Lung (tissue), 12 donors: ENCODE results near the gene C5AR2. TPM values are rescaled to one million over a fixed set of nuclear protein-coding genes. Genes with fewer than 3 reads are reported as not detected.

Experiments used
- ATAC-seq: fragments of 200-7000 bp; cut with Tn5 transposase; one replicate; pipeline ENCODE4 v1.9.1; 2020; ENCODE audit warnings: moderate number of reproducible peaks; ENCODE audit not compliant: insufficient read depth, low FRiP score
- DNase-seq, 3 donors: peaks; one replicate each; pipeline ENCODE4 v3.0.0-alpha.2; 2013 to 2017
- H3K27ac ChIP-seq, 2 donors: one replicate each; pipeline ENCODE4 v1.5.1; 2013; ENCODE audit warnings: mild to moderate bottlenecking in 2 of 2, moderate library complexity in 2 of 2, control low read depth in 1 of 2, inconsistent platforms in 1 of 2, low read depth in 1 of 2, low read length in 1 of 2
- H3K27me3 ChIP-seq, 3 donors: one replicate each; pipeline ENCODE4 v1.5.1; 2013; ENCODE audit warnings: low read length in 2 of 3; ENCODE audit not compliant: control insufficient read depth in 3 of 3, insufficient read depth in 3 of 3
- H3K36me3 ChIP-seq, 4 donors: one replicate each; pipeline ENCODE4 v1.5.1; 2013; ENCODE audit warnings: low read length in 4 of 4, mild to moderate bottlenecking in 1 of 4, moderate library complexity in 1 of 4; ENCODE audit not compliant: control insufficient read depth in 4 of 4, insufficient read depth in 4 of 4
- H3K4me1 ChIP-seq, 5 donors: one replicate each; pipeline ENCODE4 v1.5.1; 2013; ENCODE audit warnings: low read length in 5 of 5, mild to moderate bottlenecking in 2 of 5, moderate library complexity in 1 of 5; ENCODE audit not compliant: control insufficient read depth in 5 of 5, insufficient read depth in 5 of 5
- H3K4me3 ChIP-seq: one replicate; pipeline ENCODE4 v1.5.1; 2013; ENCODE audit warnings: mild to moderate bottlenecking, control low read depth, moderate library complexity
- H3K9ac ChIP-seq, 2 donors: one replicate each; pipeline ENCODE4 v1.5.1; 2013; ENCODE audit warnings: low read length in 2 of 2, control low read depth in 1 of 2; ENCODE audit not compliant: insufficient read depth in 1 of 2
- H3K9me3 ChIP-seq, 4 donors: one replicate each; pipeline ENCODE4 v1.5.1; 2013; ENCODE audit warnings: low read length in 3 of 4, mild to moderate bottlenecking in 1 of 4, moderate library complexity in 1 of 4; ENCODE audit not compliant: control insufficient read depth in 4 of 4, insufficient read depth in 3 of 4
- WGBS, 2 donors: extraction: QIAGEN DNeasy Blood & Tissue Kit; methylation state at CpG; one replicate each; pipeline ENCODE4 v1.1.7; 2013; 5-methylcytosine and 5-hydroxymethylcytosine counted together
- polyA plus RNA-seq, 2 donors: library from polyadenylated mRNA; stranded (reverse); fragments of 200-250 nt; gene quantifications; one replicate each; pipeline ENCODE4 v1.2.1, GENCODE V29; 2013
- total RNA-seq, 2 donors: library from RNA; depleted of rRNA in 1 of 2; stranded (reverse); fragments of >200 nt in 1 of 2; gene quantifications; one replicate each; pipeline ENCODE4 v1.2.1, GENCODE V29; 2014 to 2021
- TF ChIP-seq, protein P1 (sequence below): IDR thresholded peaks from 2 replicates; pipeline ENCODE4 v1.5.1; 2012; ENCODE audit warnings: mild to moderate bottlenecking; ENCODE audit errors: control extremely low read depth, extremely low read depth
- donor health status: control.
- donor health status: control.
- donor health status: Bipolar disorder and iron deficiency.
- donor health status: healthy.
- donor health status: DM: yes; HTN: yes; CAD: no.

Gene C5AR2
- total and polyA plus RNA-seq, 4 donors: 1.0 to 17.4 (median 7.7) TPM

DNA sequence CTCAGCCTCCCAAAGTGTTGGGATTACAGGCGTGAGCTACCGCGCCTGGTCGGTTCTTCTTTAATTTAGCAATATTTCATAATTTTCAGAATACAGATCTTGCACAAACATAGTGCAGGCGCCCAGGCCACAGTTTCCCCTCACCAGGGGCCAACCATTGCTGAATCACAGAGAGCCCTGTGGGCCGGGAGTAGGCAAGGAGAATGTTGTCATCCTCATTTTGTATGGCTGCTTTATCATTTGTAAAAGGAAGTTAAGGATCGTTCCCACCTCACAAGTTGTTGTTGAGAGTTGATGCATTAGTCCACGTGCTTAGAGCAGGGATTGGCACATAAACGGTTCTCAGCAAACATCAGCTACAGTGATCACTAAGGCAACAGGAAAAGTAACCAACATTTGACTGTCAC, 57.2 kb downstream of the C5AR2 start:
- H3K27ac ChIP-seq: peak overlapping the region in 1 of 2 donors; percentile 75
- 28 to 56% methylated on average over 9 of the region's 9 CpGs for WGBS, 2 donors
- no peaks in the 10 kb centered on the region for H3K4me1 ChIP-seq

DNA sequence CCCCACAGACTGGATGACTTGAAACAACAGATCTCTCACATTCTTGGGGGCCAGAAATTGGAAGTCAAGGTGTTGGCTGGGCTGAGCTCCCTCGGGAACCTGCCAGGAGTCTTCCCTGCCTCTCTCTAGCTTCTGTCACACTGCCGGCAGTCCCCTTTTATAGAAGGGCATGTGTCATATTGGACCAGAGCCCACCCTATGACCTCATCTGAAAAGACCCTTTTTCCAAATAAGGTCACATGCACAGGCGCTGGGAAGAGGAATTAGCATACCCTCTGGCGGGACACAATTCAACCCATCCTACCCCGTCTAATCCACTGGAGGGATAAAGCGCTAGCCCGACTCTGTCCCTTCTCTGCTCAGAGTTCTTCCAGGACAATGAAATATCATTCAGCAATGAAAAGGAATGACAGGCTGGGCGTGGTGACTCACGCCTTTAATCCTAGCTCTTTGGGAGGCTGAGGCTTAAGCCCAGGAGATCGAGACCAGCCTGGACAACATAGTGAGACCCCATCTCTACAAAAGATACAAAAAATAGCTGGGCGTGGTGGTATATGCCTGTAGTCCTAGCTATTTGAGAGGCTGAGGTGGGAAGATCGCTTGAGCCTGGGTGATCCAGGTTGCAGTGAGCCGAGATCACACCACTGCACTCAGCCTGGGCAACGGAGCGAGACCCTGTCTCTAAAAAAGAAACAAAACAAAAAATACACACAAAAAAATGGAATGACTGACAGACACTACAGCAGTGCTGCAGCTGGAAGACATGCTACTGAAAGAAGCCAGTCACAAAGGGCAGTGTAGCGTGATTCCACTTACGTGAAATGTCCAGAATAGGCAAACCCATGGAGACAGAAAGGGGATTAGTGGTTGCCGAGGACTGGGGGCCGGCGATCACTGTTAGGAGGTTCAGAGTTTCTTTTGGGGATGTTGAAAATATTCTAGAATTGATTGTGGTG, 58.8 kb downstream of the C5AR2 start:
- no peak overlapping the region for H3K27ac ChIP-seq
- no peaks in the 10 kb centered on the region for H3K36me3 ChIP-seq
- H3K9ac ChIP-seq: no peak overlapping the region

More for the DNA sequence above, 57.2 kb downstream of the C5AR2 start:
- H3K4me3 ChIP-seq: no peak overlapping the region
- ATAC-seq (peak; percentile 64), DNase-seq (no peak)
- H3K9me3 ChIP-seq: no peaks in the 10 kb centered on the region
- no peaks in the 10 kb centered on the region for H3K36me3 ChIP-seq
- no peaks in the 10 kb centered on the region for H3K27me3 ChIP-seq
- H3K9ac ChIP-seq: no peak overlapping the region
- TF ChIP-seq, protein P1, sequence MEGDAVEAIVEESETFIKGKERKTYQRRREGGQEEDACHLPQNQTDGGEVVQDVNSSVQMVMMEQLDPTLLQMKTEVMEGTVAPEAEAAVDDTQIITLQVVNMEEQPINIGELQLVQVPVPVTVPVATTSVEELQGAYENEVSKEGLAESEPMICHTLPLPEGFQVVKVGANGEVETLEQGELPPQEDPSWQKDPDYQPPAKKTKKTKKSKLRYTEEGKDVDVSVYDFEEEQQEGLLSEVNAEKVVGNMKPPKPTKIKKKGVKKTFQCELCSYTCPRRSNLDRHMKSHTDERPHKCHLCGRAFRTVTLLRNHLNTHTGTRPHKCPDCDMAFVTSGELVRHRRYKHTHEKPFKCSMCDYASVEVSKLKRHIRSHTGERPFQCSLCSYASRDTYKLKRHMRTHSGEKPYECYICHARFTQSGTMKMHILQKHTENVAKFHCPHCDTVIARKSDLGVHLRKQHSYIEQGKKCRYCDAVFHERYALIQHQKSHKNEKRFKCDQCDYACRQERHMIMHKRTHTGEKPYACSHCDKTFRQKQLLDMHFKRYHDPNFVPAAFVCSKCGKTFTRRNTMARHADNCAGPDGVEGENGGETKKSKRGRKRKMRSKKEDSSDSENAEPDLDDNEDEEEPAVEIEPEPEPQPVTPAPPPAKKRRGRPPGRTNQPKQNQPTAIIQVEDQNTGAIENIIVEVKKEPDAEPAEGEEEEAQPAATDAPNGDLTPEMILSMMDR: no peak

DNA sequence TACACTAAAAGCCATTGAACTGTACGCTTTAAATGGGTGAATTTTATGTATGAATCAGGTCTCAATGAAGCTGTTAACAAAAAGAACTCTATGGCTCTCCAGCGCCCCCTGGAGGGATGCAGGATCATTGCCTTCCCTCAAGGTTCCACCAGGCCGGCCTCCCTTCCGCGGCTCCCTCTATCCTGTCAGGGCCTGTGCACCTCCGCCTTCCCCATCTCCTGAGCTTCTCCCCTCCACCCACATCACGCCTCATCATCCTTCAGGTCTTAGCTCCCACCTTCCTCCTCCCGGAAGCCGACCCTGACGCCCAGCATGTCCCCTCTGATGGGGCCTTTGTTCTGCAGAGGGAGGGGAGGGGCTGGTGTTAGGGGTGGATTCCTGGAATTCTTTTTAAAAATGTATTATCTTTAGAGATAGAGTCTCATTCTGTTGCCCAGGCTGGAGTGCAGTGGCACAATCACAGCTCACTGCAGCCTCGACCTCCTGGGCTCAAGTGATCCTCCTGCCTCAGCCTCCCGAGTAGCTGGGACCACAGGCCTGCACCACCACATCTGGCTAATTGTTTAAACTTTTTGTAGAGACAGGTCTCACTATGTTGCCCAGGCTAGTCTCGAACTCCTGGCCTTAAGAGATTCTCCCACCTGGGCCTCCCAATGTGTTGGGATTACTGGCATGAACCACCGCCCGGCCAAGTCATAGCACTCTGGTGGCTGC, 59.7 kb downstream of the C5AR2 start:
- Histone ChIP-seq H3K4me1 (no peaks in the 10 kb centered on the region), H3K4me3 (no peak overlapping the region), H3K9me3 (no peaks in the 10 kb centered on the region), H3K27ac (no peak overlapping the region), H3K27me3 (no peaks in the 10 kb centered on the region), H3K36me3 (no peaks in the 10 kb centered on the region), H3K9ac (no peak overlapping the region)
- TF ChIP-seq, protein P1: peak; percentile 65
- ATAC-seq: peak; percentile 67
- DNase-seq: peak; percentile 49 to 68 (median 52)
- 32 to 37% methylated on average over 15 of the region's 15 CpGs for WGBS, 2 donors

More for the DNA sequence above, 58.8 kb downstream of the C5AR2 start:
- WGBS, 2 donors: 79 to 83% methylated on average over 20 of the region's 20 CpGs
- TF ChIP-seq, protein P1: no peak
- Histone ChIP-seq H3K4me1 (no peaks in the 10 kb centered on the region), H3K9me3 (no peaks in the 10 kb centered on the region), H3K4me3 (no peak overlapping the region), H3K27me3 (no peaks in the 10 kb centered on the region)
- ATAC-seq (no peak), DNase-seq (no peak)

Other genes with a start within 250 kb of the C5AR2 start
- gene ZC3H4, start 218.4 kb upstream of the C5AR2 start, total RNA-seq: 10 to 100 TPM; 19.4 to 51.6 TPM
- gene ZC3H4, start 218.4 kb upstream of the C5AR2 start, polyA plus RNA-seq: 10 to 100 TPM; 12.2 to 13.1 TPM
- gene SAE1, start 201.3 kb upstream of the C5AR2 start, total RNA-seq: 10 to 100 TPM; 55.9 TPM
- gene SAE1, start 201.3 kb upstream of the C5AR2 start, polyA plus RNA-seq: 10 to 100 TPM; 28.6 to 58.1 TPM
- gene BBC3, start 101.0 kb upstream of the C5AR2 start, total RNA-seq: 10 to 100 TPM in 1 of 2 donors, 1 to 10 TPM in 1; 4.1 to 10.8 TPM
- gene BBC3, start 101.0 kb upstream of the C5AR2 start, polyA plus RNA-seq: 10 to 100 TPM; 18.8 to 22.0 TPM
- gene CCDC9, start 75.7 kb upstream of the C5AR2 start, total RNA-seq: 10 to 100 TPM; 17.5 to 44.5 TPM
- gene CCDC9, start 75.7 kb upstream of the C5AR2 start, polyA plus RNA-seq: 10 to 100 TPM; 30.0 to 39.1 TPM
- gene INAFM1, start 57.3 kb upstream of the C5AR2 start, total RNA-seq: 10 to 100 TPM in 1 of 2 donors, 1 to 10 TPM in 1; 2.4 to 33.5 TPM
- 10 to 100 TPM; 12.0 to 12.1 TPM for gene INAFM1, start 57.3 kb upstream of the C5AR2 start, polyA plus RNA-seq
- gene C5AR1, start 22.3 kb upstream of the C5AR2 start, total RNA-seq: 10 to 100 TPM in 1 of 2 donors, 1 to 10 TPM in 1; 9.6 to 81.2 TPM
- 100 to 1,000 TPM in 1 of 2 donors, 1 to 10 TPM in 1; 9.4 to 156 TPM for gene C5AR1, start 22.3 kb upstream of the C5AR2 start, polyA plus RNA-seq
- gene DHX34, start 17.1 kb downstream of the C5AR2 start, total RNA-seq: 10 to 100 TPM; 14.8 to 18.2 TPM
- gene DHX34, start 17.1 kb downstream of the C5AR2 start, polyA plus RNA-seq: 10 to 100 TPM; 13.5 to 24.2 TPM
- gene MEIS3, start 87.4 kb downstream of the C5AR2 start, total RNA-seq: 10 to 100 TPM in 1 of 2 donors, 1 to 10 TPM in 1; 8.6 to 10.2 TPM
- 1 to 10 TPM; 3.8 to 7.3 TPM for gene MEIS3, start 87.4 kb downstream of the C5AR2 start, polyA plus RNA-seq
- under 1 TPM; 0.15 to 0.26 TPM for gene SLC8A2, start 139.7 kb downstream of the C5AR2 start, total RNA-seq
- under 1 TPM; 0.10 to 0.14 TPM for gene SLC8A2, start 139.7 kb downstream of the C5AR2 start, polyA plus RNA-seq
- gene KPTN, start 152.0 kb downstream of the C5AR2 start, total RNA-seq: 10 to 100 TPM in 1 of 2 donors, 1 to 10 TPM in 1; 4.6 to 13.6 TPM
- 10 to 100 TPM; 12.1 to 15.7 TPM for gene KPTN, start 152.0 kb downstream of the C5AR2 start, polyA plus RNA-seq
- 100 to 1,000 TPM in 1 of 2 donors, 10 to 100 TPM in 1; 65.7 to 140 TPM for gene NAPA, start 182.9 kb downstream of the C5AR2 start, total RNA-seq
- 100 to 1,000 TPM; 120 to 128 TPM for gene NAPA, start 182.9 kb downstream of the C5AR2 start, polyA plus RNA-seq
- under 1 TPM in 1 of 2 donors, not detected in 1; 0.52 TPM for gene ZNF541, start 241.0 kb downstream of the C5AR2 start, total RNA-seq
- gene ZNF541, start 241.0 kb downstream of the C5AR2 start, polyA plus RNA-seq: under 1 TPM; 0.12 to 0.24 TPM